ENCODE measurements around the gene RASIP1.

DNA sequence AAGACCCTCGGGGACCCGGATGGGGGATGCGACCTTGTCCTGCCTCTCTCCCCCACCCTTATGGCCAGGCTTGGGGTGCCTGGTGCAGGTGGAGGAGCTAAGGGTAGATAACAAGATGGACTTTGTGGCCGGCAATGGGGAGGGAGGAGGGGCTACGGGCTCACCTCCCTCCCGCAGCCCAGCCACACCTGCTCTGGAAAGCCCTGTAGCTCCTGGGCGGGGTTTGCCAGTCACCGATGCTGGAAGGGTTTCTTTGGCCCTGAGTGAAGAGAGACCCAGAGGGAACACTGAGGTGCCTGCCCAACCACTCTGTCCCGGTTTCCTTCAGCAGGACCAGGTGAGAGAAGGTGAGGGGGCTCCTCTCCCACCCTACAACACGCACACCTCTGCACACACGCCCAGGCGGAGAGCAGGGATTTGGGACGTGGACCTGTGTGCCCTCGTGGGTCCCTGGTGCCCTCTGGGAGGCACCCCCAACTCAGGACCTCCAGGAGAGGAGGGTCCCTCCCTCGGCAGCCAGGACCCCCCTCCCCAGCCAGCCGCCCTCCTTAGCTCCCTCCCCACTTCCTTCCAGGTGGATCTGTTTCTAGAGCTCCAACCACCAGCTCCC, 44.6 kb downstream of the RASIP1 start, which contains the start of gene FUT2:
- TF ChIP-seq YY1 (IDR thresholded peaks at IDR 0.05; ENCODE audit: insufficient read depth, insufficient read length) (no peak), SUZ12 (IDR thresholded peaks at IDR 0.05; ENCODE audit: extremely low read depth, insufficient read depth, insufficient read length) (no peak)

Measured in NT2/D1 (cell line).